Measurements from ENCODE around the gene COQ9. TPM values are rescaled to one million over a fixed set of nuclear protein-coding genes. Genes with fewer than 3 reads are reported as not detected.
"Not testable (repeated sequence)": the region's sequence is repeated elsewhere in the genome, so short reads cannot be mapped to it uniquely, and the experiment has no call there.

COQ9 gene, protein sequence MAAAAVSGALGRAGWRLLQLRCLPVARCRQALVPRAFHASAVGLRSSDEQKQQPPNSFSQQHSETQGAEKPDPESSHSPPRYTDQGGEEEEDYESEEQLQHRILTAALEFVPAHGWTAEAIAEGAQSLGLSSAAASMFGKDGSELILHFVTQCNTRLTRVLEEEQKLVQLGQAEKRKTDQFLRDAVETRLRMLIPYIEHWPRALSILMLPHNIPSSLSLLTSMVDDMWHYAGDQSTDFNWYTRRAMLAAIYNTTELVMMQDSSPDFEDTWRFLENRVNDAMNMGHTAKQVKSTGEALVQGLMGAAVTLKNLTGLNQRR
- total RNA-seq (10 to 100 TPM; 35.3 to 37.7 TPM), polyA plus RNA-seq (10 to 100 TPM; 26.8 to 27.9 TPM)

DNA sequence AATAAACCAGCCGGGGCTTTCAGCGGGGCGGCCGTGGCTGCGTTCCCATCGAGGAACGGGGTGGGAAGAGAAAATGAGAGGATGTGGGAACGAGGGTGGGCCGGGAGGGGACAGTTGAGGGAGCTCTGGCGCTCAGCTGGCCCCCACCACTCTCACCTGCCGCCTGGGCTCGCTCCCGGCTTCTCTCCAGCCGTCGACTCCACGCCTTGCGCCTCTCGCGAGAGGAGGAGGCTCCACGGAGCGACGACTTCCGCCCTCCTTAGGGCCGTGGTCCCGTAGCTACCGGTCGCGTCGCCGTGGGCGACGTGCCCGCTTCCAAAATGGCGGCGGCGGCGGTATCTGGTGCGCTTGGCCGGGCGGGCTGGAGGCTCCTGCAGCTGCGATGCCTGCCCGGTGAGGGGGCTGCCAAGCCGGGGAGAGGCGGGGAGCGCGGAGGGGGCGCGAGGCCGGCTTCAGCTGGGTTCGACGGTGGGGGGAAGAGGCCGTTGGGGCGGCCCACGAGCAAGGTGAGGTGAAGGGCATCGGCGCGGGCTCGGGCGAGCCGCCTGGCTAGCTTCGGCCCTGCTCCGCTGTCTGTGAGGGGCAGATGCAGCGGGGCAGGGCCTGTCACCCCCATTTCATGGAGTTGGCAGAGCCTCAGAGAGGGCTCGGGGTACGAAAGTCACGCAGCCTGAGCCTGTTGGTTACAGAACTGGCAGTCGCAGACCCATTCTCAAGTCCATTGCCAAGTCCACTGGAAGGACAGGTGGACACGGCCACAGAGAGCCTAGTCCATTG lies at the start of gene COQ9, which contains the start of gene CIAPIN1:
Gene COQ9, plus strand, starts transcription at position 294 of the 777 bp plus-strand sequence. Its CDS starts 27 bp downstream, at position 321.
Gene CIAPIN1, minus strand, starts transcription at position 200 of the 777 bp plus-strand sequence. CDS start 6,457 bp downstream, outside the sequence.
- Histone ChIP-seq H3K27ac (ENCODE audit: low read depth, low read length) (peak within 1 kb of the TSS; percentile 86), H3K9me3 (ENCODE audit: control insufficient read depth in 1 of 2, low read length in 2 of 2) (no peaks in the 10 kb centered on the region), H3K4me1 (ENCODE audit: insufficient read depth, low read length) (peaks cover 23% of the 10 kb centered on the region), H3K27me3 (ENCODE audit: insufficient read depth, low read length) (no peaks in the 10 kb centered on the region), H3K36me3 (ENCODE audit: insufficient read depth, low read length) (no peaks in the 10 kb centered on the region), H3K4me3 (ENCODE audit: low read length in 2 of 2) (peak within 1 kb of the TSS; percentile 66 to 78)
- peak within 1 kb of the TSS; percentile 90 to 94 (median 92) for H3K4me3 Mint-ChIP-seq
- ChIA-PET CTCF (ENCODE audit: partially characterized antibody) (interaction anchor here (0.9 to 2.5 kb wide), 12 partner anchors 10 to 147 kb away, joined by 3 to 15 read pairs (median 3); partner anchors contain the start of gene POLR2C), POLR2A (ENCODE audit: partially characterized antibody) (interaction anchor here (0.7 to 7.8 kb wide), 21 partner anchors 10 to 682 kb away, joined by 3 to 112 read pairs (median 5); partner anchors contain the start of genes ARL2BP, CCDC102A, CFAP20 and DOK4)
- H3K27me3 Mint-ChIP-seq, result no peaks in the 10 kb centered on the region
- peak; percentile 88 to 94 (median 91) for DNase-seq
- peaks cover 5 to 12% of the 10 kb centered on the region in 2 donors for H3K36me3 Mint-ChIP-seq
- intact Hi-C loops (cut with micrococcal nuclease), result loop anchor here (1.0 to 10.0 kb wide), 6 partner anchors 15 to 288 kb away; partner anchors contain the start of genes DOK4, KATNB1, POLR2C and PSME3IP1
- no peaks in the 10 kb centered on the region for H3K9me3 Mint-ChIP-seq
- H3K4me1 Mint-ChIP-seq, result peaks cover 15 to 38% (median 26%) of the 10 kb centered on the region in 4 donors
- H3K27ac Mint-ChIP-seq, result peak within 1 kb of the TSS; percentile 79 to 94 (median 91)

DNA sequence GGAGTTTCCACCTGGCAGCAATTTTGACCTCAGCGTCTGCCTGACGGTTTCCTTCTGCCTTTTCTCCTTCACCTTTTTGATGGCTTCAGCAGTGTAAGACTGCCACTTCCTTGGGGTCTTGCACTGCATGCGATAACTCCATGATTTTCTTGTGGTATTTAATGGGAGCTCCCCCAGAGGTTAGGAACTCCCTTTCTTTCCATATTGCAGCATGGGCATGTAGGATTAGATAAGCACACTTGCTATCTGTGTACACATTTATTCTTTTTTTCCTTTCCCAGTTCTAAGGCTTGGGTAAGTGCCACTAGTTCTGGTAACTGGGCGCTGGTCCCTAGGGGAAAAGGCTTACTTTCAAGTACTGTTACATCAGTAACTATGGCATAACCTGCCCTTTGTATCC lies 49.8 kb upstream of the COQ9 start:
- H3K27me3 ChIP-seq (ENCODE audit: insufficient read depth, low read length); H3K4me3 Mint-ChIP-seq: not testable (repeated sequence)

GRCh38 chr16:57401943-57402640 lies 45.2 kb upstream of the COQ9 start:
- ChIA-PET CTCF (ENCODE audit: partially characterized antibody) (interaction anchor here (0.8 to 1.4 kb wide), 2 partner anchors 15 to 17 kb away, joined by 3 to 5 read pairs; no protein-coding TSS in a partner anchor), POLR2A (ENCODE audit: partially characterized antibody) (no interaction called here)
- intact Hi-C loops (cut with micrococcal nuclease), result no loop called here
- no peaks in the 10 kb centered on the region for H3K36me3 ChIP-seq (ENCODE audit: insufficient read depth, low read length)
- no peak overlapping the region for H3K27ac Mint-ChIP-seq
- peaks cover 0 to 2% of the 10 kb centered on the region in 2 donors for H3K27me3 Mint-ChIP-seq
- no peaks in the 10 kb centered on the region for H3K4me1 ChIP-seq (ENCODE audit: insufficient read depth, low read length)
- H3K27me3 ChIP-seq (ENCODE audit: insufficient read depth, low read length), result no peaks in the 10 kb centered on the region
- no peaks in the 10 kb centered on the region for H3K9me3 Mint-ChIP-seq
- H3K27ac ChIP-seq (ENCODE audit: low read depth, low read length), result no peak overlapping the region
- H3K4me1 Mint-ChIP-seq, result no peaks in the 10 kb centered on the region
- DNase-seq, result no peak
- no peak overlapping the region for H3K4me3 Mint-ChIP-seq
- H3K9me3 ChIP-seq (ENCODE audit: control insufficient read depth in 1 of 2, low read length in 2 of 2), result no peaks in the 10 kb centered on the region
- H3K36me3 Mint-ChIP-seq, result no peaks in the 10 kb centered on the region
- H3K4me3 ChIP-seq (ENCODE audit: low read length in 2 of 2), result no peak overlapping the region

More for the DNA sequence above, 49.8 kb upstream of the COQ9 start:
- H3K27ac Mint-ChIP-seq; intact Hi-C loops (cut with micrococcal nuclease); H3K27ac ChIP-seq (ENCODE audit: low read depth, low read length); H3K27me3 Mint-ChIP-seq; H3K4me1 ChIP-seq (ENCODE audit: insufficient read depth, low read length); CTCF ChIA-PET (ENCODE audit: partially characterized antibody); H3K4me3 ChIP-seq (ENCODE audit: low read length in 2 of 2); DNase-seq; H3K36me3 Mint-ChIP-seq; H3K4me1 Mint-ChIP-seq; H3K36me3 ChIP-seq (ENCODE audit: insufficient read depth, low read length); POLR2A ChIA-PET (ENCODE audit: partially characterized antibody); H3K9me3 ChIP-seq (ENCODE audit: control insufficient read depth in 1 of 2, low read length in 2 of 2); H3K9me3 Mint-ChIP-seq: not testable (repeated sequence)

GRCh38 chr16:57403965-57404817 lies 43.1 kb upstream of the COQ9 start, which contains the start of gene CCL17:
TSS of gene CCL17 (plus strand) at chr16:57404767. CDS start at chr16:57413933, 9,166 bp downstream.
- Mint-ChIP-seq H3K36me3 (no peaks in the 10 kb centered on the region), H3K27ac (no peak within 1 kb of the TSS), H3K4me1 (no peaks in the 10 kb centered on the region), H3K4me3 (no peak within 1 kb of the TSS), H3K27me3 (peaks cover 0 to 2% of the 10 kb centered on the region in 2 donors), H3K9me3 (no peaks in the 10 kb centered on the region)
- H3K36me3 ChIP-seq (ENCODE audit: insufficient read depth, low read length), result no peaks in the 10 kb centered on the region
- intact Hi-C loops (cut with micrococcal nuclease), result no loop called here
- H3K4me3 ChIP-seq (ENCODE audit: low read length in 2 of 2), result no peak within 1 kb of the TSS
- H3K27ac ChIP-seq (ENCODE audit: low read depth, low read length), result no peak within 1 kb of the TSS
- no peak for DNase-seq
- no peaks in the 10 kb centered on the region for H3K4me1 ChIP-seq (ENCODE audit: insufficient read depth, low read length)
- H3K27me3 ChIP-seq (ENCODE audit: insufficient read depth, low read length), result no peaks in the 10 kb centered on the region
- ChIA-PET CTCF (ENCODE audit: partially characterized antibody) (interaction anchor here (0.9 to 1.9 kb wide), 3 partner anchors 9 to 15 kb away, joined by 3 to 9 read pairs (median 4); no protein-coding TSS in a partner anchor), POLR2A (ENCODE audit: partially characterized antibody) (no interaction called here)
- no peaks in the 10 kb centered on the region for H3K9me3 ChIP-seq (ENCODE audit: control insufficient read depth in 1 of 2, low read length in 2 of 2)

DNA sequence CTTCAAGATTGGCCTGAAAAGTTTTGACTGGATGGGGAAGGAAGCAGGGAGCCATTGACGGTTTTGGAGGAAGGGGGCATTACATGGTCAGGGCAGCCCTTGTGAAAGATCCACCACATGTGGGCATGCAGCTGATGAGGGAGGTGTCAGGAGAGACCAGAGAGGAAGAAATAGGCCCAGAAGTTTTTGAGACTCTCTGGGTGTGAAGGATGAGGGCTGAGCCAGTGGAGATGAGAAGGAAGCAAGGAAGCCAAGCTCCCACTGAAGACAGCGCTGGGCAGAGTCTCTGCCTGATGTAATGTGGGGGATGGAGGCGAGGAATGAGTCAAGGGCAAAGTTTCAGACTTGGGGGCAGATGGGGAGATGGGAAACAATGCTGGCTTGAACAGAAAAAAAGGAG lies 42.2 kb upstream of the COQ9 start:
- no peaks in the 10 kb centered on the region for H3K27me3 ChIP-seq (ENCODE audit: insufficient read depth, low read length)
- Mint-ChIP-seq H3K27me3 (peaks cover 0 to 2% of the 10 kb centered on the region in 2 donors), H3K4me3 (no peak overlapping the region), H3K36me3 (no peaks in the 10 kb centered on the region), H3K4me1 (no peaks in the 10 kb centered on the region), H3K27ac (no peak overlapping the region), H3K9me3 (no peaks in the 10 kb centered on the region)
- intact Hi-C loops (cut with micrococcal nuclease), result no loop called here
- no peak for DNase-seq
- H3K4me1 ChIP-seq (ENCODE audit: insufficient read depth, low read length), result no peaks in the 10 kb centered on the region
- no peaks in the 10 kb centered on the region for H3K9me3 ChIP-seq (ENCODE audit: control insufficient read depth in 1 of 2, low read length in 2 of 2)
- no peak overlapping the region for H3K27ac ChIP-seq (ENCODE audit: low read depth, low read length)
- H3K4me3 ChIP-seq (ENCODE audit: low read length in 2 of 2), result no peak overlapping the region
- CTCF ChIA-PET (ENCODE audit: partially characterized antibody), result interaction anchor here (0.9 to 1.9 kb wide), 3 partner anchors 10 to 14 kb away, joined by 3 to 9 read pairs (median 4); no protein-coding TSS in a partner anchor
- POLR2A ChIA-PET (ENCODE audit: partially characterized antibody), result no interaction called here
- no peaks in the 10 kb centered on the region for H3K36me3 ChIP-seq (ENCODE audit: insufficient read depth, low read length)

- Histone ChIP-seq H3K9me3 (ENCODE audit: control insufficient read depth in 1 of 2, low read length in 2 of 2) (no peaks in the 10 kb centered on the region), H3K4me1 (ENCODE audit: insufficient read depth, low read length) (no peaks in the 10 kb centered on the region), H3K36me3 (ENCODE audit: insufficient read depth, low read length) (no peaks in the 10 kb centered on the region), H3K27me3 (ENCODE audit: insufficient read depth, low read length) (no peaks in the 10 kb centered on the region), H3K4me3 (ENCODE audit: low read length in 2 of 2) (no peak overlapping the region), H3K27ac (ENCODE audit: low read depth, low read length) (no peak overlapping the region)
- Mint-ChIP-seq H3K36me3 (no peaks in the 10 kb centered on the region), H3K27ac (no peak overlapping the region), H3K4me1 (no peaks in the 10 kb centered on the region), H3K27me3 (peaks cover 0 to 2% of the 10 kb centered on the region in 2 donors), H3K9me3 (no peaks in the 10 kb centered on the region), H3K4me3 (no peak overlapping the region)
- ChIA-PET CTCF (ENCODE audit: partially characterized antibody) (no interaction called here), POLR2A (ENCODE audit: partially characterized antibody) (no interaction called here)
- intact Hi-C loops (cut with micrococcal nuclease), result no loop called here
- DNase-seq, result no peak
Measured at GRCh38 chr16:57406881-57407280, 40.4 kb upstream of the COQ9 start.
